Calu3 (cell line): Measurements from ENCODE around the gene SBDS. TPM values are rescaled to one million over a fixed set of nuclear protein-coding genes. Genes with fewer than 3 reads are reported as not detected.
A peak's percentile ranks its signal among the peaks of the same experiment; 100 is the strongest.
"Not testable (repeated sequence)": the region's sequence is repeated elsewhere in the genome, so short reads cannot be mapped to it uniquely, and the experiment has no call there.

ENCODE experiments used
- Bru-seq: library from RNA; stranded (reverse); fragments of 400-500 nt; gene quantifications from one replicate; lab custom pipeline; 2021; lab: Mats Ljungman, UMichigan
- BruChase-seq, 2 experiments: library from RNA; stranded (reverse); fragments of 400-500 nt; gene quantifications; one replicate each; lab custom pipeline; 2021; lab: Mats Ljungman, UMichigan
- BruUV-seq: library from RNA; stranded (reverse); fragments of 400-500 nt; replicated peaks from 2 replicates; lab custom pipeline; 2021; lab: Mats Ljungman, UMichigan
- CTCF ChIA-PET: fragments of 300-600 bp; sonication (Branson Sonifier 250); formaldehyde crosslinking; loops from one replicate; lab custom pipeline; 2022; ENCODE audit warnings: antibody characterized with exemption; lab: Charles Lee
- DNase-seq: peaks from one replicate; pipeline ENCODE4 v3.0.0; 2022
- H3K27ac Mint-ChIP-seq: one replicate; pipeline ENCODE4 v1.8.0; 2022; ENCODE audit warnings: mixed read lengths; ENCODE audit not compliant: unreplicated experiment
- H3K27me3 Mint-ChIP-seq: one replicate; pipeline ENCODE4 v1.8.0; 2022; ENCODE audit warnings: mixed read lengths; ENCODE audit not compliant: unreplicated experiment
- H3K36me3 Mint-ChIP-seq: one replicate; pipeline ENCODE4 v1.8.0; 2022; ENCODE audit warnings: mild to moderate bottlenecking, moderate library complexity, mixed read lengths; ENCODE audit not compliant: insufficient read depth, unreplicated experiment
- H3K4me1 Mint-ChIP-seq: one replicate; pipeline ENCODE4 v1.8.0; 2022; ENCODE audit warnings: mild to moderate bottlenecking, low read depth, mixed read lengths; ENCODE audit not compliant: unreplicated experiment
- H3K4me3 Mint-ChIP-seq: one replicate; pipeline ENCODE4 v1.8.0; 2022; ENCODE audit warnings: mild to moderate bottlenecking, low read depth, moderate library complexity, mixed read lengths; ENCODE audit not compliant: unreplicated experiment
- H3K9me3 Mint-ChIP-seq: one replicate; pipeline ENCODE4 v1.8.0; 2022; ENCODE audit warnings: low read depth, mixed read lengths; ENCODE audit not compliant: unreplicated experiment
- CTCF ChIP-seq: fragments of 200-600 bp; IDR thresholded peaks from one replicate; pipeline ENCODE4 v1.8.0; 2022; ENCODE audit warnings: antibody characterized with exemption; ENCODE audit not compliant: unreplicated experiment
- intact Hi-C: fragments of 100-400 bp; cut with micrococcal nuclease; formaldehyde crosslinking; loops from one replicate; pipeline ENCODE4 v1.10.0; 2022; ENCODE audit not compliant: unreplicated experiment
- long read RNA-seq: library from polyadenylated mRNA; stranded (forward); transcript quantifications from one replicate; pipeline ENCODE4 v2.0.0, GENCODE V29; 2022
- total RNA-seq: library from RNA; stranded (reverse); gene quantifications from 2 replicates; pipeline ENCODE4 v1.2.3, GENCODE V29; 2022

Gene SBDS
- total RNA-seq (54.6 and 60.6 TPM in 2 replicates), Bru-seq, nascent RNA (percentile 75 among the genes with signal in this experiment), BruChase-seq, experiment 1, labeled RNA remaining after a 6-hour chase (percentile 95 among the genes with signal in this experiment), BruChase-seq, experiment 2, labeled RNA remaining after a 2-hour chase (percentile 87 among the genes with signal in this experiment)
- long read RNA-seq, transcript SBDS-201 (5 exons, 1,631 nt): major isoform, 146 of 156 reads
- long read RNA-seq, partial matches to known transcripts: 4 of 156 reads
- long read RNA-seq, other reads (novel, unspliced or antisense): 6 of 156 reads

GRCh38 chr7:66995050-66995776 lies at the start of gene SBDS:
SBDS (minus strand) TSS chr7:66995586; CDS start chr7:66995417, 169 bp downstream.
- H3K9me3 Mint-ChIP-seq, H3K27me3 Mint-ChIP-seq, BruUV-seq, H3K4me1 Mint-ChIP-seq: not testable (repeated sequence)
- peak within 1 kb of the TSS; percentile 98 for H3K27ac Mint-ChIP-seq
- peaks cover 46% of the 10 kb centered on the region for H3K36me3 Mint-ChIP-seq
- peak within 1 kb of the TSS; percentile 93 for H3K4me3 Mint-ChIP-seq
- DNase-seq: peak; percentile 84
- intact Hi-C loops: loop anchor here (5.0 to 10.0 kb wide), 2 partner anchors 150 to 438 kb away; no protein-coding TSS in a partner anchor
- CTCF ChIA-PET: interaction anchor here (0.6 kb wide), 1 partner anchor 965 kb away, joined by 4 read pairs; no protein-coding TSS in a partner anchor

- BruUV-seq, H3K27ac Mint-ChIP-seq, H3K4me1 Mint-ChIP-seq, H3K27me3 Mint-ChIP-seq, H3K36me3 Mint-ChIP-seq, intact Hi-C loops, H3K4me3 Mint-ChIP-seq, H3K9me3 Mint-ChIP-seq, DNase-seq: not testable (repeated sequence)
- CTCF ChIA-PET: interaction anchor here (0.6 kb wide), 1 partner anchor 415 kb away, joined by 4 read pairs; the partner anchor contains the start of gene KCTD7
These were observed 48.2 kb upstream of the SBDS start for GRCh38 chr7:67043559-67043930.

GRCh38 chr7:67042781-67043558 lies 47.6 kb upstream of the SBDS start:
- intact Hi-C loops, H3K9me3 Mint-ChIP-seq, H3K4me3 Mint-ChIP-seq, H3K27me3 Mint-ChIP-seq, H3K4me1 Mint-ChIP-seq, H3K27ac Mint-ChIP-seq, H3K36me3 Mint-ChIP-seq, BruUV-seq: not testable (repeated sequence)
- peak; percentile 4 for DNase-seq
- CTCF ChIA-PET: interaction anchor here (0.6 to 0.7 kb wide), 2 partner anchors 414 to 1080 kb away, joined by 4 read pairs; partner anchors contain the start of gene KCTD7

- H3K4me1 Mint-ChIP-seq, H3K27ac Mint-ChIP-seq, DNase-seq, BruUV-seq, H3K36me3 Mint-ChIP-seq, H3K4me3 Mint-ChIP-seq, H3K27me3 Mint-ChIP-seq, intact Hi-C loops, H3K9me3 Mint-ChIP-seq: not testable (repeated sequence)
- CTCF ChIA-PET: interaction anchor here (0.7 kb wide), 1 partner anchor 261 kb away, joined by 3 read pairs; no protein-coding TSS in a partner anchor
These were observed 45.4 kb upstream of the SBDS start for GRCh38 chr7:67040832-67041231.

- BruUV-seq, H3K27me3 Mint-ChIP-seq, CTCF ChIA-PET, H3K4me3 Mint-ChIP-seq, H3K27ac Mint-ChIP-seq, H3K4me1 Mint-ChIP-seq, H3K36me3 Mint-ChIP-seq, DNase-seq, intact Hi-C loops, H3K9me3 Mint-ChIP-seq: not testable (repeated sequence)
These were observed 41.3 kb upstream of the SBDS start for GRCh38 chr7:67036432-67037395.

GRCh38 chr7:67033251-67033650 lies 37.9 kb upstream of the SBDS start:
- CTCF ChIA-PET: no interaction called here
- TF ChIP-seq CTCF: no peak
- H3K27ac Mint-ChIP-seq: no peak overlapping the region
- intact Hi-C loops: no loop called here
- no peaks in the 10 kb centered on the region for H3K4me1 Mint-ChIP-seq
- no peaks in the 10 kb centered on the region for H3K9me3 Mint-ChIP-seq
- no peak for DNase-seq
- H3K36me3 Mint-ChIP-seq: no peaks in the 10 kb centered on the region
- no peaks in the 10 kb centered on the region for H3K27me3 Mint-ChIP-seq
- H3K4me3 Mint-ChIP-seq: no peak overlapping the region
- BruUV-seq: no TSS peak

GRCh38 chr7:67031685-67032084 lies 36.3 kb upstream of the SBDS start:
- DNase-seq, H3K36me3 Mint-ChIP-seq, CTCF ChIA-PET, H3K9me3 Mint-ChIP-seq, H3K4me1 Mint-ChIP-seq, H3K27ac Mint-ChIP-seq, BruUV-seq, H3K4me3 Mint-ChIP-seq, H3K27me3 Mint-ChIP-seq, intact Hi-C loops: not testable (repeated sequence)

- DNase-seq, H3K4me3 Mint-ChIP-seq, H3K4me1 Mint-ChIP-seq, BruUV-seq, intact Hi-C loops, H3K27ac Mint-ChIP-seq, CTCF ChIA-PET, H3K27me3 Mint-ChIP-seq, H3K9me3 Mint-ChIP-seq, H3K36me3 Mint-ChIP-seq: not testable (repeated sequence)
These were observed 30.1 kb upstream of the SBDS start for GRCh38 chr7:67025459-67025858.
